ENCODE results near the gene CCDC171.

- TF ChIP-seq CTCF (IDR thresholded peaks at IDR 0.05) (no peak), ELF4 (CRISPR knock-in tag; IDR thresholded peaks at IDR 0.05; ENCODE audit: low read depth) (no peak), FOXP4 (CRISPR knock-in tag; IDR thresholded peaks at IDR 0.05) (no peak)
Observed at GRCh38 chr9:15592317-15592716, 39.5 kb downstream of the CCDC171 start.
